Transverse colon (tissue), 4 donors: Measurements from ENCODE around the gene CDH11. TPM values are rescaled to one million over a fixed set of nuclear protein-coding genes. Genes with fewer than 3 reads are reported as not detected.

Source experiments
- DNase-seq: peaks from one replicate; pipeline ENCODE4 v3.0.0-alpha.2; 2019
- H3K27ac ChIP-seq, 4 donors: fragments of 200-600 bp; sonication (generic); 2 replicates each; pipeline ENCODE4 v1.5.1; 2016 to 2018; ENCODE audit warnings: inconsistent platforms in 4 of 4
- H3K27me3 ChIP-seq: fragments of 200-600 bp; sonication (generic); 2 replicates; pipeline ENCODE4 v1.5.1; 2017; ENCODE audit warnings: inconsistent platforms
- H3K36me3 ChIP-seq, 4 donors: fragments of 200-600 bp; sonication (generic); 2 replicates each; pipeline ENCODE4 v1.5.1; 2017 to 2019; ENCODE audit warnings: inconsistent platforms in 4 of 4
- H3K4me1 ChIP-seq, 4 donors: fragments of 200-600 bp; sonication (generic); 2 replicates each; pipeline ENCODE4 v1.5.1; 2017 to 2020; ENCODE audit warnings: inconsistent platforms in 4 of 4
- H3K4me3 ChIP-seq, 4 donors: fragments of 200-600 bp; sonication (generic); 1 replicate in 1 of 4; 2 replicates in 3 of 4; pipeline versions ENCODE4 v1.5.1 to v1.6.1; 2017 to 2019; ENCODE audit warnings: inconsistent platforms in 4 of 4
- H3K9me3 ChIP-seq, 2 donors: fragments of 200-600 bp; sonication (generic); 2 replicates each; pipeline ENCODE4 v1.5.1; 2017 to 2019; ENCODE audit warnings: inconsistent platforms in 2 of 2
- CTCF ChIP-seq, 5 experiments: fragments of 200-600 bp in 3 of 5; fragments of 450-650 bp in 2 of 5; sonication (generic) in 3 of 5; IDR thresholded peaks; 1 replicate in 2 of 5; 2 replicates in 3 of 5; pipeline ENCODE4 v1.5.1; 2016 to 2017; ENCODE audit warnings: antibody characterized with exemption in 5 of 5, inconsistent platforms in 3 of 5, mild to moderate bottlenecking in 2 of 5, moderate library complexity in 1 of 5
- EP300 ChIP-seq: sonication (generic); formaldehyde crosslinking; IDR thresholded peaks from one replicate; pipeline ENCODE4 v1.6.1; 2017; ENCODE audit warnings: antibody characterized with exemption, low read depth
- POLR2A ChIP-seq: fragments of 450-650 bp; IDR thresholded peaks from one replicate; pipeline ENCODE4 v1.6.1; 2016; ENCODE audit warnings: antibody characterized with exemption, mild to moderate bottlenecking, moderate library complexity
- POLR2AphosphoS5 ChIP-seq, 3 donors: sonication (generic); formaldehyde crosslinking; IDR thresholded peaks; one replicate each; pipeline ENCODE4 v1.6.1; 2016; ENCODE audit warnings: antibody characterized with exemption in 3 of 3
- WGBS, 2 donors: methylation state at CpG; one replicate each; pipeline ENCODE4 v1.1.5; 2018; ENCODE audit warnings: low coverage in 1 of 2; 5-methylcytosine and 5-hydroxymethylcytosine counted together
- in situ Hi-C, 4 donors: fragments of 200-750 bp; cut with MboI; loops; one replicate each; pipeline versions ENCODE4 v1.15.0 to v1.15.1; 2017; ENCODE audit warnings: low sequenced_read_pairs in 3 of 4, low pct_ligation_motif_present in 1 of 4, low pct_unique_long_range_greater_than_20kb in 1 of 4
- intact Hi-C: fragments of 100-400 bp; cut with DNase I; formaldehyde crosslinking; loops from one replicate; pipeline ENCODE4 v1.15.1; 2023; ENCODE audit warnings: low total_unique reads
- total RNA-seq, 4 donors: library from RNA; depleted of rRNA; stranded (reverse); fragments of >200 nt; gene quantifications; one replicate each; pipeline ENCODE4 v1.1.0, GENCODE V29; 2016

The CDH11 gene
- total RNA-seq, 4 donors from 2014 or later, result 8.2 to 141 (median 9.2) TPM

- no peak overlapping the region for H3K4me3 ChIP-seq
- intact Hi-C loops, result no loop called here
- 73 to 78% methylated on average over 3 of the region's 3 CpGs for WGBS, 2 donors
- H3K27me3 ChIP-seq, result no peaks in the 10 kb centered on the region
- H3K36me3 ChIP-seq, result no peaks in the 10 kb centered on the region
- no peak for TF ChIP-seq POLR2AphosphoS5 (IDR thresholded peaks at IDR 0.05)
- no peak for TF ChIP-seq CTCF (IDR thresholded peaks at IDR 0.05)
- TF ChIP-seq POLR2A, result no peak
- no peak for TF ChIP-seq EP300
- in situ Hi-C loops, result no loop called here
- DNase-seq, result no peak
- no peaks in the 10 kb centered on the region for H3K9me3 ChIP-seq
- no peak overlapping the region for H3K27ac ChIP-seq
- H3K4me1 ChIP-seq, result no peaks in the 10 kb centered on the region
Observed at GRCh38 chr16:64903770-64904169, 218.1 kb downstream of the CDH11 start.

GRCh38 chr16:64900517-64900916, 221.3 kb downstream of the CDH11 start:
- intact Hi-C loops (no loop called here), in situ Hi-C loops (no loop called here)
- WGBS, 2 donors, result 71 to 86% methylated on average over 2 of the region's 2 CpGs

GRCh38 chr16:64900019-64900418, 221.8 kb downstream of the CDH11 start:
- H3K4me3 ChIP-seq, result no peak overlapping the region
- H3K4me1 ChIP-seq, result no peaks in the 10 kb centered on the region
- no peak for DNase-seq
- no peak for TF ChIP-seq CTCF (IDR thresholded peaks at IDR 0.05)
- no peak for TF ChIP-seq POLR2AphosphoS5 (IDR thresholded peaks at IDR 0.05)
- TF ChIP-seq POLR2A, result no peak
- TF ChIP-seq EP300, result no peak
- 48 to 50% methylated on average over 2 of the region's 2 CpGs for WGBS, 2 donors
- no peaks in the 10 kb centered on the region for H3K27me3 ChIP-seq
- in situ Hi-C loops, result no loop called here
- H3K9me3 ChIP-seq, result no peaks in the 10 kb centered on the region
- H3K36me3 ChIP-seq, result no peaks in the 10 kb centered on the region
- intact Hi-C loops, result no loop called here
- H3K27ac ChIP-seq, result no peak overlapping the region

More at GRCh38 chr16:64900517-64900916, 221.3 kb downstream of the CDH11 start:
- H3K9me3 ChIP-seq, result no peaks in the 10 kb centered on the region
- H3K27me3 ChIP-seq, result no peaks in the 10 kb centered on the region
- DNase-seq, result no peak
- no peak for TF ChIP-seq EP300
- no peak for TF ChIP-seq POLR2A
- TF ChIP-seq CTCF (IDR thresholded peaks at IDR 0.05), result no peak
- no peak for TF ChIP-seq POLR2AphosphoS5 (IDR thresholded peaks at IDR 0.05)
- no peak overlapping the region for H3K27ac ChIP-seq
- H3K4me1 ChIP-seq, result no peaks in the 10 kb centered on the region
- no peak overlapping the region for H3K4me3 ChIP-seq
- H3K36me3 ChIP-seq, result no peaks in the 10 kb centered on the region

- intact Hi-C loops, result no loop called here
- Histone ChIP-seq H3K4me3 (no peak overlapping the region), H3K9me3 (no peaks in the 10 kb centered on the region), H3K4me1 (no peaks in the 10 kb centered on the region), H3K27me3 (no peaks in the 10 kb centered on the region), H3K27ac (no peak overlapping the region), H3K36me3 (no peaks in the 10 kb centered on the region)
- in situ Hi-C loops, result loop anchor here in 1 of 4 donors (25.0 kb wide), 1 partner anchor 111 kb away; no protein-coding TSS in a partner anchor
- 74 to 89% methylated on average over 2 of the region's 2 CpGs for WGBS, 2 donors
- TF ChIP-seq CTCF (IDR thresholded peaks at IDR 0.05) (no peak), EP300 (no peak), POLR2A (no peak), POLR2AphosphoS5 (IDR thresholded peaks at IDR 0.05) (no peak)
- DNase-seq, result no peak
Observed at GRCh38 chr16:64898159-64898558, 223.7 kb downstream of the CDH11 start.
